GM23338 (cell line): Measurements from ENCODE around the gene NOP58. TPM values are rescaled to one million over a fixed set of nuclear protein-coding genes. Genes with fewer than 3 reads are reported as not detected.
A peak's percentile ranks its signal among the peaks of the same experiment; 100 is the strongest.

Experiments
- ATAC-seq: fragments of 200-7000 bp; cut with Tn5 transposase; 3 replicates; pipeline ENCODE4 v1.9.1; 2020
- DNase-seq: peaks from one replicate; pipeline ENCODE4 v3.0.0-alpha.2; 2015; ENCODE audit warnings: low spot score
- H2AFZ ChIP-seq: fragments of 200-600 bp; sonication (generic); 2 replicates; pipeline ENCODE4 v1.8.0; 2016; ENCODE audit warnings: antibody characterized with exemption, mild to moderate bottlenecking, moderate library complexity
- H3F3A ChIP-seq: fragments of 200-600 bp; sonication (generic); replicated peaks from 2 replicates; pipeline ENCODE4 v1.8.0; 2017; ENCODE audit warnings: antibody characterized with exemption, mixed run types, low read depth
- H3K27ac ChIP-seq: fragments of 200-600 bp; sonication (generic); 2 replicates; pipeline ENCODE4 v1.6.1; 2016; ENCODE audit warnings: low read depth
- H3K27me3 ChIP-seq: fragments of 200-600 bp; sonication (generic); 2 replicates; pipeline ENCODE4 v1.8.0; 2016; ENCODE audit warnings: mild to moderate bottlenecking, mixed run types, moderate library complexity; ENCODE audit not compliant: insufficient read depth
- H3K36me3 ChIP-seq: fragments of 200-600 bp; sonication (generic); 2 replicates; pipeline ENCODE4 v1.8.0; 2016; ENCODE audit warnings: mild to moderate bottlenecking; ENCODE audit not compliant: insufficient read depth
- H3K4me1 ChIP-seq: fragments of 200-600 bp; sonication (generic); 2 replicates; pipeline ENCODE4 v1.8.0; 2016; ENCODE audit warnings: mild to moderate bottlenecking, moderate library complexity; ENCODE audit not compliant: insufficient read depth
- H3K4me2 ChIP-seq: fragments of 200-600 bp; sonication (generic); 2 replicates; pipeline ENCODE4 v1.7.1; 2017; ENCODE audit warnings: mixed run types
- H3K4me3 ChIP-seq: fragments of 200-600 bp; sonication (generic); 2 replicates; pipeline ENCODE4 v1.6.1; 2016; ENCODE audit warnings: mixed run types
- H3K79me2 ChIP-seq: fragments of 200-600 bp; sonication (generic); replicated peaks from 2 replicates; pipeline ENCODE4 v1.8.0; 2017; ENCODE audit warnings: mild to moderate bottlenecking; ENCODE audit not compliant: insufficient read depth
- H3K9me2 ChIP-seq: fragments of 200-600 bp; sonication (generic); 2 replicates; pipeline ENCODE4 v1.8.0; 2017; ENCODE audit not compliant: insufficient read depth
- H4K20me1 ChIP-seq: fragments of 200-600 bp; sonication (generic); replicated peaks from 2 replicates; pipeline ENCODE4 v1.8.0; 2017; ENCODE audit warnings: mild to moderate bottlenecking; ENCODE audit not compliant: insufficient read depth
- H3K27ac Mint-ChIP-seq: 2 replicates; pipeline ENCODE4 v1.8.0; 2020; ENCODE audit warnings: inconsistent platforms, mild to moderate bottlenecking, moderate library complexity, mixed read lengths
- H3K27me3 Mint-ChIP-seq: 3 replicates; pipeline ENCODE4 v1.8.0; 2022; ENCODE audit warnings: low read depth, mild to moderate bottlenecking, moderate library complexity, mixed read lengths, inconsistent platforms; ENCODE audit not compliant: insufficient read depth, poor library complexity
- H3K36me3 Mint-ChIP-seq: 3 replicates; pipeline ENCODE4 v1.8.0; 2021; ENCODE audit warnings: low read depth, mild to moderate bottlenecking, inconsistent platforms, moderate library complexity, mixed read lengths
- H3K4me1 Mint-ChIP-seq: 3 replicates; pipeline ENCODE4 v1.8.0; 2020; ENCODE audit warnings: mild to moderate bottlenecking, inconsistent platforms, mixed read lengths
- H3K4me3 Mint-ChIP-seq: 3 replicates; pipeline ENCODE4 v1.8.0; 2021; ENCODE audit warnings: moderate library complexity, mild to moderate bottlenecking, inconsistent platforms, mixed read lengths
- H3K9me3 Mint-ChIP-seq: 3 replicates; pipeline ENCODE4 v1.8.0; 2020; ENCODE audit warnings: moderate library complexity, mild to moderate bottlenecking, inconsistent platforms, mixed read lengths
- ETS1 ChIP-seq: IDR thresholded peaks from 2 replicates; pipeline ENCODE4 v1.6.1; 2016; ENCODE audit warnings: antibody characterized with exemption
- EZH2 ChIP-seq: fragments of 200-600 bp; sonication (generic); IDR thresholded peaks from one replicate; pipeline ENCODE4 v1.8.0; 2017; ENCODE audit warnings: antibody characterized with exemption, mild to moderate bottlenecking, low read depth; ENCODE audit not compliant: unreplicated experiment
- JUNB ChIP-seq: IDR thresholded peaks from one replicate; pipeline ENCODE4 v1.6.1; 2016; ENCODE audit warnings: antibody characterized with exemption; ENCODE audit not compliant: unreplicated experiment
- NANOG ChIP-seq: IDR thresholded peaks from 2 replicates; pipeline ENCODE4 v1.6.1; 2016; ENCODE audit warnings: antibody characterized with exemption, borderline replicate concordance
- POLR2AphosphoS5 ChIP-seq: IDR thresholded peaks from 2 replicates; pipeline ENCODE4 v1.6.1; 2016; ENCODE audit warnings: antibody characterized with exemption, low read depth
- STAT1 ChIP-seq: IDR thresholded peaks from one replicate; pipeline ENCODE4 v1.6.1; 2016; ENCODE audit warnings: antibody characterized with exemption; ENCODE audit not compliant: unreplicated experiment
- ZNF114 ChIP-seq: fragments of 250-450 bp; sonication (Bioruptor Pico); IDR thresholded peaks from 2 replicates; pipeline ENCODE4 v1.5.0; 2020; ENCODE audit warnings: mild to moderate bottlenecking, moderate library complexity
- ZNF331 ChIP-seq: fragments of 250-450 bp; sonication (Bioruptor Pico); IDR thresholded peaks from 2 replicates; pipeline ENCODE4 v1.5.0; 2020; ENCODE audit warnings: low read depth, mild to moderate bottlenecking, moderate library complexity
- ZNF462 ChIP-seq: fragments of 250-450 bp; sonication (Bioruptor Pico); IDR thresholded peaks from 2 replicates; pipeline ENCODE4 v1.5.0; 2020; ENCODE audit warnings: mild to moderate bottlenecking, moderate library complexity
- polyA plus RNA-seq: library from polyadenylated mRNA; unstranded; fragments of >200 nt; fragmentation: Nextera tagmentation; extraction: Ambion mirVana; gene quantifications from 2 replicates; pipeline ENCODE4 v1.2.1, GENCODE V29; 2016
- total RNA-seq: library from RNA; depleted of rRNA; stranded (reverse); fragments of >200 nt; shearing (Covaris generic); gene quantifications from 2 replicates; pipeline ENCODE4 v1.2.3, GENCODE V29; 2014
- TF ChIP-seq, protein P1 (sequence below), 2 experiments: fragments of 200-600 bp in 1 of 2; sonication (generic) in 1 of 2; conservative IDR thresholded peaks; 2 replicates each; pipeline versions ENCODE4 v1.5.1 to v1.6.1; 2016 to 2017; ENCODE audit warnings: antibody characterized with exemption in 2 of 2, low read depth in 2 of 2, mild to moderate bottlenecking in 2 of 2, moderate library complexity in 1 of 2

The NOP58 gene
- total and polyA plus RNA-seq, 2 experiments from 2014 or later = 174 to 236 TPM

GRCh38 chr2:202307690-202308089, 42.1 kb downstream of the NOP58 start:
- Histone ChIP-seq H3K4me1 (no peaks in the 10 kb centered on the region), H3K4me3 (no peak overlapping the region), H4K20me1 (peaks cover under 1% of the 10 kb centered on the region; the same call in 1 of the 2 replicates), H3K36me3 (peaks cover 35% of the 10 kb centered on the region), H3K79me2 (no peaks in the 10 kb centered on the region), H3K9me2 (no peaks in the 10 kb centered on the region), H3F3A (peaks cover 40% of the 10 kb centered on the region), H2AFZ (no peak overlapping the region), H3K27ac (no peak overlapping the region; the same call in 1 of the 2 replicates), H3K27me3 (no peaks in the 10 kb centered on the region), H3K4me2 (no peak overlapping the region)
- peak; percentile 66 for DNase-seq
- TF ChIP-seq, protein P1, sequence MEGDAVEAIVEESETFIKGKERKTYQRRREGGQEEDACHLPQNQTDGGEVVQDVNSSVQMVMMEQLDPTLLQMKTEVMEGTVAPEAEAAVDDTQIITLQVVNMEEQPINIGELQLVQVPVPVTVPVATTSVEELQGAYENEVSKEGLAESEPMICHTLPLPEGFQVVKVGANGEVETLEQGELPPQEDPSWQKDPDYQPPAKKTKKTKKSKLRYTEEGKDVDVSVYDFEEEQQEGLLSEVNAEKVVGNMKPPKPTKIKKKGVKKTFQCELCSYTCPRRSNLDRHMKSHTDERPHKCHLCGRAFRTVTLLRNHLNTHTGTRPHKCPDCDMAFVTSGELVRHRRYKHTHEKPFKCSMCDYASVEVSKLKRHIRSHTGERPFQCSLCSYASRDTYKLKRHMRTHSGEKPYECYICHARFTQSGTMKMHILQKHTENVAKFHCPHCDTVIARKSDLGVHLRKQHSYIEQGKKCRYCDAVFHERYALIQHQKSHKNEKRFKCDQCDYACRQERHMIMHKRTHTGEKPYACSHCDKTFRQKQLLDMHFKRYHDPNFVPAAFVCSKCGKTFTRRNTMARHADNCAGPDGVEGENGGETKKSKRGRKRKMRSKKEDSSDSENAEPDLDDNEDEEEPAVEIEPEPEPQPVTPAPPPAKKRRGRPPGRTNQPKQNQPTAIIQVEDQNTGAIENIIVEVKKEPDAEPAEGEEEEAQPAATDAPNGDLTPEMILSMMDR (conservative IDR thresholded peaks at IDR 0.05; ENCODE audit: low read depth in 2 of 2) = peak in 1 of 2 experiments; percentile 34; a peak in 2 of 4 replicates
- no peak for TF ChIP-seq ZNF114 (CRISPR knock-in tag)
- peak overlapping the region; percentile 59; the same call in 1 of the 2 replicates for H3K27ac Mint-ChIP-seq
- no peak overlapping the region for H3K4me3 Mint-ChIP-seq
- H3K9me3 Mint-ChIP-seq = no peaks in the 10 kb centered on the region
- H3K4me1 Mint-ChIP-seq = no peaks in the 10 kb centered on the region; the same call in 2 of the 3 replicates
- peak; percentile 71 for ATAC-seq
- peaks cover 52% of the 10 kb centered on the region for H3K36me3 Mint-ChIP-seq
- H3K27me3 Mint-ChIP-seq = peaks cover 2% of the 10 kb centered on the region

DNA sequence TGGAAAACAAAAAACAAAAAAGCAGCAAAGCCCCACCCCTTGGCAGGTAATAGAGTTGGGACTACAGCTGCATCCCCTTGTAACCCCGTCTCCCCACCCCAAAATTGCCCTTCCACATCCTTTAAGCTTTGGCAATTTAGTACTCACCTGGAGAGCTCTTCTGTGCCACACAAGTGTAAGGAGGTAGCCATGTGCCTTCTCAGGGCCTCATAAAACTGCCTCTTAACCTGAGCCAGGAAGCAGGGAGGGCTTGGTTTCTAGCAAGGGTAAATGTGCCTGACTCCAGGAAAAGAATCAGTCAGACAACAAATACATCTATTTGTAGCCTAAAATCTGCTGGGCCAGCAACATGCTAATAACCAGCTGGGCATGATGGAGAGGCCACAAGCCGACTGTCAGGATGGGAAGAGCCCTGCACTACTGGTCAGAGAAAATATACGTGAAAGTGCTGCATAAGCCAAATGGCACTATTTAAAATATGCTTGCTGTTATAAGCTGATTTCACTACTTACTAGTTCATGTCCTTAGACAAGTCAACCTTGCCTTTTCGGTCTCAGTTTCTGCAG, 46.3 kb downstream of the NOP58 start:
- Histone ChIP-seq H4K20me1 (no peaks in the 10 kb centered on the region; the same call in 1 of the 2 replicates), H3K27ac (peak overlapping the region; percentile 56), H3K4me1 (no peaks in the 10 kb centered on the region), H2AFZ (no peak overlapping the region), H3K4me3 (no peak overlapping the region), H3K27me3 (no peaks in the 10 kb centered on the region), H3K36me3 (peaks cover 3% of the 10 kb centered on the region), H3K4me2 (no peak overlapping the region), H3K79me2 (no peaks in the 10 kb centered on the region), H3K9me2 (no peaks in the 10 kb centered on the region), H3F3A (0 out of 2 replicates have a peak, but pooled peaks cover 14% of the 10 kb centered on the region)
- peaks cover 2% of the 10 kb centered on the region for H3K27me3 Mint-ChIP-seq
- H3K27ac Mint-ChIP-seq = peak overlapping the region; percentile 81
- DNase-seq (peak; percentile 4), ATAC-seq (peak; percentile 12; the same call in 2 of the 3 replicates)
- H3K36me3 Mint-ChIP-seq = peaks cover 13% of the 10 kb centered on the region; the same call in 2 of the 3 replicates
- no peaks in the 10 kb centered on the region; the same call in 2 of the 3 replicates for H3K4me1 Mint-ChIP-seq
- no peak overlapping the region for H3K4me3 Mint-ChIP-seq
- H3K9me3 Mint-ChIP-seq = no peaks in the 10 kb centered on the region
- TF ChIP-seq EZH2 = no peak
- TF ChIP-seq JUNB = no peak
- no peak for TF ChIP-seq POLR2AphosphoS5
- no peak for TF ChIP-seq NANOG
- no peak for TF ChIP-seq ETS1
- TF ChIP-seq ZNF462 (CRISPR knock-in tag) = no peak
- no peak for TF ChIP-seq STAT1
- TF ChIP-seq, protein P1 (conservative IDR thresholded peaks at IDR 0.05; ENCODE audit: low read depth in 2 of 2) = no peak
- no peak for TF ChIP-seq ZNF331
